Ecto neural progenitor cell (in vitro differentiated cells): Measurements from ENCODE around the gene BAIAP2.

ENCODE experiments used
- DNase-seq: peaks from one replicate; pipeline ENCODE4 v3.0.0-alpha.2; 2018; ENCODE audit warnings: low spot score

The BAIAP2 gene

DNA sequence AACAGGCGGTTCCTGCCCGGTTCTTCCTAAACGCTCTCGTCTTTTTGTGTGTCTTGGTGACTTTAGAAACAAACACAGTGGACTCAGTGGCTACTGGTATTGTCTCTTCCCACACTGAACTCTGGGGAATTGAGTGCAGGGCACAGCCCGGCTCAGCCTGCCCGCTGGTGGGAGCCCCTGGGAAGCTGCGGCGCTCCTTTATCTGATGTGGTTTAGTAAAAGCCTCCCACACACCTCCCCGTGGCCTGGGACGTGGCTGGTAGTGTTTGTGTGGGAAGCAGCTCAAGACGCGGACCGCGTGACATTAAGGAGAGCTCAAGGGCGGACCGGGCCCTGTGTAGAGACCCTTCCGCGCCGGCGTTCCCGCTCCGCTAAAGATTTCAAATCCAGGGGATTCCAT lies 75.0 kb downstream of the BAIAP2 start:
- no peak for DNase-seq

DNA sequence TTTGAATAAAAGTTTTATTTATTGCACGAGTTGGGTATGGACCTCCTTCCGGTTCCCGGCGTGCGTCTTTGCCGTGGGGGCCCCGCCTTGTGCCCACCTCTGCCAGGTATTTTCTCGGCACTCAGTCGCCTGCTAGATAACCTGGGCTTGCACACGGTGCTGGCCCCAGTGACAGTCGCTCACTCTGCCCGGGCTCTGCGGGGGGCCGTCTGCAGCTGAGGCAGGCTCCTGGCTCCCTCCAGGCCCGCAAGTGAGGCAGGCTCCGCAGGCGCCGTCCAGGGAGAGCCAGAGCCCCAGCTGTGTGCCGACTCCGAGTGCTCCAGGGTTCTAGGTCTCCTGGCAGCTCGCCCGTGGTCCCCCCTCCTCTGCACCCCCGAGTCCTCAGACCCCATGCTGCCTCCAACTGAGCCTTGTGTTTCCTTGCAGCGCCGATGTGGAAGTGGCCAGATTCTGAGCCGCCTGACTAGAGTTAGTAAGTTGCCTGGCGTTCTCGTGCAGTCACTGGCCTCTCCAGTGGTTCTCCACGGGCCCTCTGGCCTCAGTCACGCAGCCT lies 75.6 kb downstream of the BAIAP2 start:
- DNase-seq: no peak

DNA sequence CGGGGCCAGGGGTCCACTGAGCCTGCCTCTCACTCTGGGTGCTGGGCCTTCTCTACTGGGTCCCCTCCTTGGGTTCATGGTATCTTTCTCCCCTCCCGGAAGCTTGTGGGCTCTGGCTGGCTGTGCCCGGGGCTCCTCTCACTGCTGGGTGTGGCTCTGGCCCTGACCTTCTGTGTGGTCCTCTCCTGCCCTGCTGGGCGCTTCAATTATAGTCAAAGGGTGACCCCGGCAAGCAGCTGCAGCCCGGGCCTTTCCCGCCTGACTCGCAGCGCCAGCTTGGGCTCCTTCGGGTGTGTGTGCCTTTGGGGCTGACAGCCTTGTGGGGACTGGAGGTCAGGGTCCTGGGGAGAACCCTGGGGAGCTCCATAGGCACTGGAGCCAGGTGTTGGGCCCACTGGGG lies 76.1 kb downstream of the BAIAP2 start:
- DNase-seq: no peak

DNA sequence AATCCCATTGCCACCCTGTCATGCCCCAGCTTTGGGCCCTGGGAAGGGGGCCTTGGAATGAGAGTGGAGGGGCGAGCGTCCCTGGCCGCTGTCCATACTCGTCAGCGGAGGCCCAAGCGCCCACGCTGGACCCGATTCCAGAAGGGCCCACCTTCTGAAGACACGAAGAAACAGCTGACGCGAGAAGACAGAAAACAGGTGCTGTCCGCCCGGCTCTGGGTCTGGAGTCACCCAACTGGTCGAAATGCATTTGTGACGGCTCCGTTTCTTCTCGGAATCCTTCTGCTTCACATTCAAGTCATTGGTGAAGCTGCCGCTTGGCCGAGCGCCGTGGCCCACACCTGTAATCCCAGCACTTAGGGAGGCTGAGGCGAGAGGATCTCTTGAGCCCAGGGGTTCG lies 77.5 kb downstream of the BAIAP2 start:
- no peak for DNase-seq

DNA sequence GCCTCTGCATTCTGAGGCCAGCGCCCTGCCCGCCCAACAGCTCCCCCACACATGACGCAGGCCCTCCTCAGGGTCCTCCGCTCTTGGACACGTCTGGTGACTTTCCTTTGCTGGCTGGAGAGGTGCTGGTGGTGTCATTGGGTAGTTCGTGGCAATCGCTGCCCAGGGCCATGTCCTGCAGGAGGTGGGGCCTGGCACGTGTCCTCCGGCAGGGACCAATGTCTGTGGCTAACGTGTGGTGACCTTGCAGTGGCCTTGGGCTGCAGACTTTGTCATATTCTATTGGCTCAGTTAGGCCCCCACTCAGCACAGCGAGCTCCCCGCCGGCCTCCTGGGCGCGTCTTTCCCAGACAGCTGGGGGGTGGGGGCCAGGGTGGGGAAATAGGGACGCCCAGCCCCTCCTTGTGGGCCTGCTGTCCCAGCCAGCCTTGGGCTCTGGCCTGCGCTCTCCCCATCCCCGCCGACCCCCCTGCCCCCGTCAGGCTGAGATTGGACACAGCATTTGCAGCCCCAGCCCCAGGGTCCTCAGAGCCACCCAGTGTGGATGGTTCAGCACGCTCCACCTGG lies 78.3 kb downstream of the BAIAP2 start:
- DNase-seq: no peak

DNA sequence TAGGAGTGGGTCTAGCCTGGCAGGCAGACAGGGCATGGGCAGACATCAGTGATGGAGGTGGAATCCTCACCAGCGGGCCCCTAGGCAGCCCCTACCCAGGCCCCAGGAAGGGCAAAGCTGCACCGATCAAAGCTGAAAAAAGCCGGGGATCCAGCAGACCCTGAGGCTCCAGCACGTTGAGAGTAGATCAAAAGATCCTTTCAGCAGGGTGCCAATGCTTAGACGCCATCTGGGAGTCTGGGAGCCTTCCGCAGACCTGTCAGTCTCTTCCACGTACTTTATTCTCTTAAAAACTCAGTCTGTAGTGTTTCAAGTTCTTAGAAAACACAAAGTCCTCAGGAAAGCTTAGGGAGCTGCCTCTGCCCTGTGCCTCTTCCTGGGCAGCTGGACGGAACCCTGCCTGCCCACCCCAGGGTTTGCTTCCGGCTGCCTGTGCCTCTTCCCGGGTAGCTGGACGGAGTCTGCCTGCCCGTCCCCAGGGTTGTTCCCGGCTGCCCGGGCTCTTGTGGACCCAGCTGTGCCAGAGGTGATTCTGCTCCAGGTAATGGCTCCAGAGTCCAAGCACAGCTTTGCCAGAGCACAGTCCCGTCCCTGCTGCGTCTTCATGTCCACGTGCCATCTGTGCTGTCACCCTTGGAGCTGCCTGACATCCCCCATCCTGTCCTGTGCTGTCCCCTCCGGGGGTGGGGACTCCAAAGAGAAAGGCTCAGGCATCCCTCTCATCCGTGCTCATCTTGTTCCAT lies 79.6 kb downstream of the BAIAP2 start:
- no peak for DNase-seq

DNA sequence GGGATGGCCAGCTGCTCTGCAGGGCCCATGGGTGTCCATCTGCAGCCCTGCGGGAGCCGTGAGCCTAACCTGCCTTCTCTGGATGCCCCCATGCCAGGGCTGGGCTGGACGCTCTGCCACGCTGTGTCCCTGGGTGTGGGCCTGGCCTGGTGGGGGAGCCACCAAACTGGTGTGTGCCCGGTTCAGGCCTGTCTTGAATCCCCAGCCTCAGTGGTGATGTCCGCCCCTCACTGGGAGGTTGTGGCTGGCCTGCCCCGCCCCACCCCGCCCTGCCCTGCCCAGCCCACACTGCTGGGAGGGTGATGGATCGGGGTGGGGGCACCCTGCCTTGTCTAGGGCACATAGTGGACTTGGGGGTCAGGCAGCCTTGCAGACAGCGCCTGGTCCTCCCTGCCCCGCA lies 80.3 kb downstream of the BAIAP2 start:
- DNase-seq: no peak

DNA sequence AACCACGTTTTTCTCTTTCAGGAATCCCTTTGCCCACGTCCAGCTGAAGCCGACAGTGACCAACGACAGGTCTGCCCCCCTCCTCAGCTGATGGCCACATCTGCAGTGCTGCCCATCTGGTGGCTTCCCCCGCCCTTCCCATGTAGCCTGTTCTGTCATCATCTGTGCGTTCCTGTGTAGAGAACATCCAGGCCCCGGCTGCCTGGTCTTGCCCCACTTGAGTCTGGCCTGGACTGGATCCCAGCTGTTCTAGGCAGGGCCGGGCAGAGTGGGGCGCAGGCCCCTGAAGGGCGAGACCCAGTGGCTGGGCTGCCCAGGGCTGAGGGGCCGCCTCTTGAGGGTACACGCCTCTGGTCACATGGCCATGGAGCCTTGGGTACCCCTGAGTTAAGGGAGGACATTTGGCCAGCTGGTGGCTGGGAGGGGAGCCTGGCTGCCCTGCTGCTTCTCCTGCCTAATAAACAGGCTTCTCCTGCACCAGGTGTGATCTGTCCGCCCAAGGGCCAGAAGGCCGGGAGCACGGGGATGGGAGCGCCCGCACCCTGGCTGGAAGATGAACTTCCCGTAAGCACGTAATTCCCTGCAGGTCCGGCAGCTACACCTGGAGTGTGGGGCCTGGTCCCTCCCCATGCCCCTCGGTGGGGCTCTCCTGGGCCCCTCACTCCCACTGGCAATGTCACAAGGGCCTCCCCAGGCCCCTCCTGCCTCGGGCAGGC lies 81.0 kb downstream of the BAIAP2 start:
- no peak for DNase-seq

DNA sequence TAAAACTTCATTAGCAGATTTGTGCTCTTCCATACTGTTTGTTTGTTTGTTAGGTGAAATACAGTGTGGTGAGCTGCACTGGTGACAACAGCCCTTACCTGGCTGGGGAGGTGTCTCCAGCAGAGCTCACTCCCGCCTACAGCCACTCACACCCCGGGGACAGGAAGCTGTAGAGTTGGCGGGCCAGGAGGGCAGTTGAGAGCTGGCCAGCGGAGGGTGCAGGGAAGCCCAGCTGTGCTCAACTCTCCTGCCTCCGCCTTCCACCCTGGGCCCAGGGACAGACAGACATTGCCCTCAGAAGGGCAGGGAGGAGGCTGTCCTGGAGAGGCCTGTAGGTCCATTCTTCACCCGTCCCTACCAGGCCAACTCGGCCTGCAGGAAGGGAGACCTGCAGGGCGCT lies 81.8 kb downstream of the BAIAP2 start:
- no peak for DNase-seq

DNA sequence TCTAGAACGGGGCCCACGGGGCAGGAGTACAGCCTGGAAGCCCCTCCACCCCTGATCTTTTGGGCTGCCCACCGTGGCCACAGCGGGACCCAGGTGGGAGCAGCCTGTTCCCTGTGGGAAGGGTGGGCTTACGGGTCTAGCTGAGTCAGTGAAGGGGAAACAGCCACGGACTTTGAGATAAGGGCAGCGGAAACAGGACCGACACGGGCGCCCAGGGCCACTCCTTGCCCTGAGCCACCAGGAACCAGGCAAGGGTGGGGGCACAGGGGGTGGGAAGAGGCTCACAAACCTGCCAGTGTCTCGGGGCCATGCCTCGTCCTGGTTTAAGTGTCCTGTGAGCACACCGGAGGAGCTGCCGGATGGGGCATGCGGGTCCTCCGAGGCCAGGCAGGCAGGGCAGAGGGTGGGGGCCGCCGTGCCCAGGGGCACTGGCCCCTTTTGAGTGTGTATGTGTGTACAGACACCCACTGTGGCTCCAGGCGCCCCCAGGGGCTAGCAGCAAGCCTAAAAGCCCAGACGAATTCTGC lies 82.8 kb downstream of the BAIAP2 start:
- no peak for DNase-seq

DNA sequence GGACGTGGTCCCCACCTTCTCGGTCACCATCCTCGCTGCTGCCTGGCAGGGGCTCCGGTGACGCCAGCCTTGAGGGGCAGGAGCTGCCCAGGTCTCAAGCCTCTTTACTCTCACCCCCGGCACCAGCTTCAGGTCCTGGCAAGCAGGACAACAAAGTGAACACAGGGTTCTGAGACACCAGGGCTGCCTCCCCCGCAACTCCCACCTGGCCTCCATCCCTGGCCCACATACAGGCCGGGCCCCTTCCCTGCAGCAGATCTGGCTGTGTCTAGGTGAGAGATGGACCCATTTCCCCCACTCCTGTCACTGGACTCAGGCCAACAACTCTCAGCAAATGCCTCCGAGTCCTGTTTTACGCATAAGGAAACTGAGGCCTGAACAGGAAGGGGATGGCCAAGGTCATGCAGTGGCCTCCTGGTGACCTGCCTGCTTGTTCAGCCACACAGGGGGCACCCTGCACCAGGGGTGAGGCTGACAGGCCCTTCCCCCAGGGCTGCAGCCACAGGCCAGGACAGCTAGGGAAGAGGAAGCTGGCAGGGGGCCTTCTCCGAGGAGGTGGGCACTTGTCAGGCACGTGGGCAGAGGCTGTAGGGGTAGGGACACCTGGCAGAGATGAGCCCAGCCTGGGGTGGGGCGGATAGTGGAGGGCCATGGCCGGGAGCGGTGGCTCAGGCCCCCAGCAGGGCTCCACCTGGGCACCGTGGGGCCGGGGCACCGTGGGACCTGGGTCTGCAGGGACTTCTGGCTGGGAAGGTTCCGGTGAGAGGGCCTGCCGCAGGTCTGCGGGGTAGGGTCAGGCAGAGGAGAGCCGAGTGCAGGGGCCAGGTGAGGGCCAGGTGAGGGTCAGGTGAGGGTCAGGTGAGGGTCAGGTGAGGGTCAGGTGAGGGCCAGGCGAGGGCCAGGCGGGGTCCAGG lies 83.6 kb downstream of the BAIAP2 start:
- DNase-seq: no peak

DNA sequence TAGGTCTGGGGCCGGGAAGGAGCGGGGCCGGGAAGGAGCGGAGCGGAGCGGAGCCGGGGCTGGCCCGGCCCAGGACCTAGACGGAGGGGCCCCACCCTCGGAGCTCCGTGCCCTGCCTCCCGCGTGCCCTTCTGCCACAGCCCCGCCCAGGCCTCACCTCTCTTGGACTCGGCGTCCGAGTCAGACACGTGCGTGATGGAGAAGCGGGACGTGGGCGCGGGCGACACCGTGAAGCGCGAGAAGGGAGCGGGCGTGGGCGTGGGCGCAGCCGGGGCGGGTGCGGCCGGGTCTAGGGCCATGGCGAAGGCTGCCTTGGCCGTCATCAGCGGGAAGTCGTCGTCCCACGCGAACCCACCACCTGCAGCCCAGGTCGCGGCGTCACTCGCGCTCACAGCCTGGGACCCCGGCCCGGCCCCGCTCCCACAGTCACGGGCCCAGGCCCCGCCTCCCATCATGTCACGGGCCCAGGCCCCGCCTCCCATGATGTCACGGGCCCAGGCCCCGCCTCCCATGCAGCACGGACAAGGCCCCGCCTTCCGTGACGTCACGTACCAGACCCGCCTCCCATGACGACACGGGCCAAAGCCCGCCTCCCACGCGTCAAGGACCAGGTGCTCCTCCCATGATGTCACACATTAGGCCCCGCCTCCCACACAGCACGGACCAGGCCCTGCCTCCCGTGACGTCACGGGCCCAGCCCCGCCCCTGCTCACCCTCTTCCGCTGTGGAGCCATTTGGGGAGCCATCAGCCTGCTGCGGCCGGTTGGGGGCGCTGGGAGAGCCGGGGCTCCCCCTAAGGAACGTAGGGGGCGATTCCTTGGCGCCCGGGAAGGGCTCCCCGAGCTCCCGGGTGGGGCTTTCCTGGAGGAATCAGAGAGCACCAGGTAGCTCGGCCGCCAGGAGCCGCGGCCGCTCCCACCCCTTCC lies 84.5 kb downstream of the BAIAP2 start:
- peak; percentile 96 for DNase-seq

DNA sequence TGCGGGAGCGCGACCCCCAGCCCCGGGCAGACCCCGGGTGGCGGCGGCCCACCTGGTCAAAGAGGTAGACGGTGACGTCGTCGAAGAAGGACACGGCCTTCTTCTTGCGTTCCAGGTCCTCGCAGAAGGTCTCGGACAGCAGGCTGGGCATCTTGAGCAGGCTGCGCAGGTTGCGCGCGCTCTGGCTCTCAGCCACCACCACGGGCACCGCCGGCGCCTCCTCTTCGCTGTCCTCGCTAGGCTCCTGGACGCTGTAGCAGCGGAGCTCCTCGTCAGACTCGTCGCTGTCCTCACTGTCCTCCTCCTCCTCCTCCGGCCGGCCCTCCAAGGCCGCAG lies 85.2 kb downstream of the BAIAP2 start:
- DNase-seq: no peak

DNA sequence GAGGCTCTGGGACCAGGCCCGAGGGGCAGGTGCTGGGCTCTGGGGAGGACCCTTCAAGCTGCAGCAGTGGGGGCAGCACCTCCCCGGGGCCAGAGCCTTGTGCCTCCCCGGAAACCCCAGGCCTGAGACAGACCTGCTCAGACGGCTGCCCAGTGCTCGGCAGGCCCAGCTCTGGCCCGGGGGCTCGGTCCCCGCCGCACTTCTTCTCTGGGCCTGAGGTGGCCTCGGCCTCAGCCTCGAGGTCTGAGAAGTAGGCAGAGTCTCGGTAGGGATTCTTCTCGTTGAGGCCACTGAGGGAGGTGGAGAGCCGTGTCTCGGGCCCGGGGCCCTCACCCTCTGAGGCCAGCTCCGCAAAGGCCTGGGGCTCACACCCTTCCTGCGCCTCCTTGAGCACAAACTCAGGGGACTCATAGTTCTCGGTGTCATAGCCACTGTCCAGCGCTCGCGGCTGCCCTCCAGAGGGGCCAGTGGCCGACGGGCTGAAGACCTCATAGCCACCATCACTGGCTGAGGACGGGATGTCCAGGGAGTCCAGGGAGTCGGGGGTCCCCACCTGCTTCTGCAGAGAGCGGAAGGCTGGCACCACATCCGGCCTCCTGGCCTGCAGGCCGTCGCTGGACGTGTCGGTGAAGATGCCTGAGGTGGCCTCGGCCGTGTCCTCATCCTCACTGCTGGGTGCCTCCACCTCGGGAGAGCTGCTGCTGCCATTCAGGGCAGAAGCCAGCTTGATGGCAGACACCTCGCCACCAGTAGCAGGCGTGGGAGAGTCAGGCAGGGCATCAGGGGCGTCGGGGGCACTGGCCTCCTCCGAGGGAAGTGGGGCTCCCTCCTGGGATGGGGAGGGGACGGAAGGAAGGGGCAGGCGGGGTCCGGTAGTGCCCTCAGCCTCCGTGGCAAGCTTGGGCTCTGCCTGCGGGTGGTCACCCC lies 86.0 kb downstream of the BAIAP2 start:
- no peak for DNase-seq

DNA sequence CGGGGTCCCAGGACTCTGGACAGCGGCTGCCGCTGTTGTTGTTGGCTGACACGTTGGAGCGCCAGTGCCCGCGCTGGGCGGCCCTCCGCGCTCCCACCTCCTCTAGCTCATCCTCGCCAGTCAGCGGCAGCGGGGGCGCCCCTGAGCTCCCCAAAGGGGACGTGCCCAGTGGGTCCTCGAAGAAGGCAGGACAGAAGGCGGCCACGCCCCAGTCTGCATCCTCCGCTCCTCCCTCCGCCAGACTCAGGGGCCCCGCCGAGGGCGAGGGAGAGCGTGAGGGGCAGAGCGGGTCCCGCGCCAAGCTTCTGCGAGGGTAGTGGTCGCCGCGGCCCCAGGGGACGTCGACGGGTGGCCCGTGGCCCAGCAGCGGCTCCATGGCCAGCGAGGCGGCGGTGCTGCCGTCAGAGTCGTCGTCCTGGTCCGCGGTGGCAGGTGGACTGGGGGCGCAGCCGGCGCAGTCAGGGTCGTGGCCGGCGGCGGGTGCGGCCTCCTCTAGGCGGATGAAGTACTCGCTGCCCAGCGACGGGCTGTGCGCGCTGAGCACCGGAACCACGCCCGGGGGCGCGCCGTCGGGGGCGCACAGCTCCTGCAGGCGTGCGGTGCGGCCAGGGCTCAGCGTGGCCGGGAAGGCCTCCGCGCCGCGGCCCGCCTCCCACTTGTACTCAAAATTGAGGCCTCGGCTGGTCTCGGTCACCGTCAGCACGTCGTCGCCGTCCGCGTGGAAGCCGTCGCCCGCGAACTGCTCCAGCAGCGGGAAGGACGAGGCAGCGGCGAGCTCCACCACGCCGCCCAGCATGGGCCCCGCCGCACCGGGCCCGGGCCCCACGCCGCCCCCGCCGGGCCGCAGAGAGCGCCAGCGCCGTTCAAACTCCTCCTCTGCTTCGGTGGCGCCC lies 87.1 kb downstream of the BAIAP2 start:
- DNase-seq: no peak

DNA sequence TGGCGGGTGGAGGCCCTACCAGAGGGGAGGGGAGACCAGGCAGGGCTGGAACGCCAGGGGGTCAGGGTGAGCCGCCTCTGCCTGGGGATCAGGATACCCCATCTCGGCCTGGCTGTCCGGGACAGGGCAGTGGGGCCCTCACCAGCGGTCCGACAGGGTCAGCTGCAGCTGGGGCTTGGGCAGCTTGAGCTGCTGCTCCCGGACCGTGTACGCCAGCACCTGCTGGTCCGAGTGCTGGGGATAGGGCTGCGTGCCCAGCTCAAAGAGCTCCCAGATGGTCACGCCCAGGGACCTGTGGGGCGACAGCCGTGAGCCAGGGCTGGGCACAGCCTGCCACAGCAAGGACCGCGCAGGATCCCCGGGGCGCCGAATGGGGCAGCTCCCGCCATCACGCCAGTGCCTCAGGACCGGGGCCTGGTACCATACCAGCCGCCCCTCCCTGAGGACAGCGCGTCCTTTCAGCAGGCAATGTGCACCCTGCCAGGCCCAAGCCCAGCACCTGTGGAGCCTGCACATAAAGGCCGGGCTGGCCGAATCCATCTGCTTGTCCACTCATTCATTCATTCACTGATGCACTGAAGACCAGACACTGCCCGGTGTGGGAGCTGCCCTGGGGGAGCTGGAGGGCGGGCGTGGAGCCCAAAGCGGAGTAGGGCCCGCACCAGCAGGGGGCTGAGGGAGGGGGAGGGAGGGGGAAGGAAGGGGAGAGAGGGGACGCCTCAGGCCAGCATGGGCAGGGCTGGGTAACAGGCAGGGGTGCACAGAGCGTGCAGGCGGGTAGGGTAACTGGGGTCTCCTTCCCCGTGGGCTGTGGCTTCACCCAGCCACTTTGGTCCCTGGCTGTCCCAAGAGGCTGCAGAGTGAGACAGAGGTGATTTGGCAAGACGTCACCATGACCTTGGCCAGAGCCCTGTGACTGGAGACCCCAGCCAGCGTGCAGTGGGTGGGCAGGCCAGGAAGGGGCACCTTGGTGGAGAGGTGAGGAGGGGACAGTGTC lies 88.4 kb downstream of the BAIAP2 start:
- DNase-seq: no peak

DNA sequence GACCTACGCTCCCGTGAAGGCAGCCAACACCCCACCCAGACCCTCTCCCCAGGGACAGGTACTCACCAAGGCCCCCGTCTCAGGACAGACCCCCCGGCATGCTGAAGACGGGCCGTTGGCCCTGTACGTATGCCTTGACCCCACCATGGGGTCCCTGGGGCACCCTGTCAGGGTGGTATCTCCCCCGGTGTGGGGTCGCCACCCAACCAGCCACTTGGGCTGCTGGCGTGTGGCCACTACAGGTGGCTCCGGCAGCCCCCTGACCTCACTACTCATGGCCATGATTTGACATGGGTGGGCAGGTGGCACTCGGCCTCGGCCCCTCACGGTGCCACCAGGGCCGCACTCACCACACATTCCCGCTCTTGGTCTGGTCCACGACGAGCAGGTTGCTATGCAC lies 89.4 kb downstream of the BAIAP2 start:
- no peak for DNase-seq
